ENCODE results near the gene LATS1. TPM values are rescaled to one million over a fixed set of nuclear protein-coding genes. Genes with fewer than 3 reads are reported as not detected.

The LATS1 gene
- total RNA-seq, 1 experiment from 2014 or later: 20.7 TPM

DNA sequence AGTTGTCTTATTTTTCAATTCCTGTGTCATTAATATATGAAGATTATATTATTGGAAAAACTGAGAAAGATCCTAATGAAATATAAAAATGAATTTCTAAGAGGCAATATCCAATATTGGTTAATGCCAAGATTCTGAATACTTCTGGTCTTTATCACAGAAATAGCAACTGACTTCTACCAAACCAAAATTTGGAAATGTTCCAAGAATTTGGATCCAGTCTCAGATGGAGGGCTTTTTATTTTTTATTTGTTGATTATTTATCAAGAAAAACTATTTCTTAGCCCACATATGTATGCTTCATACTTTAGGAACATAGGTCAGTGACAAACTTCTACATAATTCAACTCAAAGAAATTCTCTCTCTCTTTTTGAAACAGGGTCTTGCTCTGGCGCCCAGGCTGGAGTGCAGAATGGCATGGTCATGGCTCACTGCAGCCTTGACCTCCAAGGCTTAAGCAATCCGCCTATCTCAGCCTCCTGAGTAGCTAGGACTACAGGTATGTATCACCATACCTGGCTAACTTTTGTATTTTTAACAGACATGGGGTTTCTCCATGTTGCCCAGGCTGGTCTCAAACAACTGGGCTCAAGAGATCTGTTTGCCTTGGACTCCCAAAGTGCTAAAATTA, 15.3 kb upstream of the LATS1 start:
- no peak for DNase-seq
- TF ChIP-seq, protein P1, sequence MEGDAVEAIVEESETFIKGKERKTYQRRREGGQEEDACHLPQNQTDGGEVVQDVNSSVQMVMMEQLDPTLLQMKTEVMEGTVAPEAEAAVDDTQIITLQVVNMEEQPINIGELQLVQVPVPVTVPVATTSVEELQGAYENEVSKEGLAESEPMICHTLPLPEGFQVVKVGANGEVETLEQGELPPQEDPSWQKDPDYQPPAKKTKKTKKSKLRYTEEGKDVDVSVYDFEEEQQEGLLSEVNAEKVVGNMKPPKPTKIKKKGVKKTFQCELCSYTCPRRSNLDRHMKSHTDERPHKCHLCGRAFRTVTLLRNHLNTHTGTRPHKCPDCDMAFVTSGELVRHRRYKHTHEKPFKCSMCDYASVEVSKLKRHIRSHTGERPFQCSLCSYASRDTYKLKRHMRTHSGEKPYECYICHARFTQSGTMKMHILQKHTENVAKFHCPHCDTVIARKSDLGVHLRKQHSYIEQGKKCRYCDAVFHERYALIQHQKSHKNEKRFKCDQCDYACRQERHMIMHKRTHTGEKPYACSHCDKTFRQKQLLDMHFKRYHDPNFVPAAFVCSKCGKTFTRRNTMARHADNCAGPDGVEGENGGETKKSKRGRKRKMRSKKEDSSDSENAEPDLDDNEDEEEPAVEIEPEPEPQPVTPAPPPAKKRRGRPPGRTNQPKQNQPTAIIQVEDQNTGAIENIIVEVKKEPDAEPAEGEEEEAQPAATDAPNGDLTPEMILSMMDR (IDR thresholded peaks at IDR 0.05; ENCODE audit: unreplicated experiment): no peak
- no peaks in the 10 kb centered on the region for H3K27me3 Mint-ChIP-seq (ENCODE audit: unreplicated experiment)
- intact Hi-C loops (cut with micrococcal nuclease; ENCODE audit: unreplicated experiment): no loop called here
- H3K4me1 Mint-ChIP-seq (ENCODE audit: low read depth, unreplicated experiment): no peaks in the 10 kb centered on the region
- peaks cover 20% of the 10 kb centered on the region for H3K36me3 Mint-ChIP-seq (ENCODE audit: insufficient read depth, unreplicated experiment)
- no peak overlapping the region for H3K27ac Mint-ChIP-seq (ENCODE audit: unreplicated experiment)
- no peak overlapping the region for H3K4me3 Mint-ChIP-seq (ENCODE audit: low read depth, unreplicated experiment)
- no peaks in the 10 kb centered on the region for H3K9me3 Mint-ChIP-seq (ENCODE audit: low read depth, unreplicated experiment)
- no TSS peak for BruUV-seq (replicated peaks)
- CTCF ChIA-PET: no interaction called here

- no peaks in the 10 kb centered on the region for H3K9me3 Mint-ChIP-seq (ENCODE audit: low read depth, unreplicated experiment)
- H3K4me3 Mint-ChIP-seq (ENCODE audit: low read depth, unreplicated experiment): no peak overlapping the region
- H3K4me1 Mint-ChIP-seq (ENCODE audit: low read depth, unreplicated experiment): no peaks in the 10 kb centered on the region
- DNase-seq: no peak
- H3K36me3 Mint-ChIP-seq (ENCODE audit: insufficient read depth, unreplicated experiment): peaks cover 24% of the 10 kb centered on the region
- CTCF ChIA-PET: interaction anchor here (0.7 kb wide), 1 partner anchor 16 kb away, joined by 5 read pairs; no protein-coding TSS in a partner anchor
- no peaks in the 10 kb centered on the region for H3K27me3 Mint-ChIP-seq (ENCODE audit: unreplicated experiment)
- no peak overlapping the region for H3K27ac Mint-ChIP-seq (ENCODE audit: unreplicated experiment)
- intact Hi-C loops (cut with micrococcal nuclease; ENCODE audit: unreplicated experiment): no loop called here
- TF ChIP-seq, protein P1 (IDR thresholded peaks at IDR 0.05; ENCODE audit: unreplicated experiment): no peak
- no TSS peak for BruUV-seq (replicated peaks)
These were observed 11.9 kb upstream of the LATS1 start for GRCh38 chr6:149729824-149730223.

DNA sequence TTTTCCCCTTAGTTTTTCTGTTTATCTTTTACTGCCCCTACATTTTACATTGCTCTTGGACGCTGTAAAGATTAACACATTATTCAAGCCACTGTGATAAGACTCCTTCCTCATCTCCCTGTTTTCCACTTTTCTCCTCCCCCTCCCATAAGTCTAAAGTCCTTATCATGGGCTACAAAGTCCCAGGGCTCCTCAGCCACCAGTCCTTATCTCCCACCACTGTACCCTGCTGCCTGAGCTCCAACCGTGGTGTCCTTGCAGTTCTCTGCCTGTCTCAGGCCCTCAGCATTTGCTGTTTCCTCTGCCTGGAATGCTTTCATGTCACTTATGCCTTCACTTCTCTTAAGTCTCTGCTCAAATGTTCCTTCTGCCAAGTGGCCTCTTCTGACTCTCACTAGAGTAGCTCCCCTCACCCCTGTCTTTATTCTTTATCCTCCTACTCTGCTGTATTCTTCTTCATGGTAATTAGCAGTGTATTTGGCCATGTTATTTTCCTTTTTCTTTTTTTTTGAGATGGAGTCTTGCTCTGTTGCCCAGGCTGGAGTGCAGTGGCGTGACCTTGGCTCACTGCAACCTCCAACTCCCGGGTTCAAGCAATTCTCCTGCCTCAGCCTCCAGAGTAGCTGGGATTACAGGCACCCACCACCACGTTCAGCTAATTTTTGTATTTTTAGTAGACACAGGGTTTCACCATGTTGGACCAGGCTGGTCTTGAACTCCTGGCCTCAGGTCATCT, 10.8 kb upstream of the LATS1 start:
- Mint-ChIP-seq H3K27me3 (ENCODE audit: unreplicated experiment) (no peaks in the 10 kb centered on the region), H3K9me3 (ENCODE audit: low read depth, unreplicated experiment) (no peaks in the 10 kb centered on the region), H3K4me1 (ENCODE audit: low read depth, unreplicated experiment) (no peaks in the 10 kb centered on the region), H3K27ac (ENCODE audit: unreplicated experiment) (no peak overlapping the region), H3K4me3 (ENCODE audit: low read depth, unreplicated experiment) (no peak overlapping the region), H3K36me3 (ENCODE audit: insufficient read depth, unreplicated experiment) (peaks cover 29% of the 10 kb centered on the region)
- TF ChIP-seq, protein P1 (IDR thresholded peaks at IDR 0.05; ENCODE audit: unreplicated experiment): no peak
- no peak for DNase-seq
- CTCF ChIA-PET: no interaction called here
- intact Hi-C loops (cut with micrococcal nuclease; ENCODE audit: unreplicated experiment): no loop called here
- no TSS peak for BruUV-seq (replicated peaks)

- H3K4me1 Mint-ChIP-seq (ENCODE audit: low read depth, unreplicated experiment): no peaks in the 10 kb centered on the region
- BruUV-seq (replicated peaks): no TSS peak
- no peak overlapping the region for H3K27ac Mint-ChIP-seq (ENCODE audit: unreplicated experiment)
- peaks cover 29% of the 10 kb centered on the region for H3K36me3 Mint-ChIP-seq (ENCODE audit: insufficient read depth, unreplicated experiment)
- CTCF ChIA-PET: no interaction called here
- H3K9me3 Mint-ChIP-seq (ENCODE audit: low read depth, unreplicated experiment): no peaks in the 10 kb centered on the region
- intact Hi-C loops (cut with micrococcal nuclease; ENCODE audit: unreplicated experiment): no loop called here
- no peaks in the 10 kb centered on the region for H3K27me3 Mint-ChIP-seq (ENCODE audit: unreplicated experiment)
- no peak overlapping the region for H3K4me3 Mint-ChIP-seq (ENCODE audit: low read depth, unreplicated experiment)
- TF ChIP-seq, protein P1 (IDR thresholded peaks at IDR 0.05; ENCODE audit: unreplicated experiment): no peak
- DNase-seq: no peak
These were observed 10.0 kb upstream of the LATS1 start for GRCh38 chr6:149727793-149728498.
